Activated CD8-positive, alpha-beta T cell treated with anti-CD3 and anti-CD28 coated beads for 36 hours (primary cell): Measurements from ENCODE around the gene SERPINB1. TPM values are rescaled to one million over a fixed set of nuclear protein-coding genes. Genes with fewer than 3 reads are reported as not detected.

ENCODE experiments used
- ATAC-seq: fragments of 200-7000 bp; cut with Tn5 transposase; one replicate; pipeline ENCODE4 v1.10.0; 2021; ENCODE audit warnings: mild to moderate bottlenecking, moderate library complexity
- CTCF ChIA-PET: fragments of 350-600 bp; sonication (Branson Sonifier 250); formaldehyde crosslinking; loops from one replicate; lab custom pipeline; 2021; ENCODE audit warnings: antibody characterized with exemption; lab: Charles Lee
- POLR2A ChIA-PET: fragments of 350-600 bp; sonication (Branson Sonifier 250); formaldehyde crosslinking; loops from one replicate; lab custom pipeline; 2021; ENCODE audit warnings: antibody characterized with exemption; lab: Charles Lee
- DNase-seq: peaks from one replicate; pipeline ENCODE4 v3.0.0-alpha.2; 2020
- H3K27ac Mint-ChIP-seq: one replicate; pipeline ENCODE4 v1.8.0; 2021; ENCODE audit warnings: mild to moderate bottlenecking, mixed read lengths
- H3K27me3 Mint-ChIP-seq: one replicate; pipeline ENCODE4 v1.8.0; 2021; ENCODE audit warnings: mixed read lengths
- H3K36me3 Mint-ChIP-seq: one replicate; pipeline ENCODE4 v1.8.0; 2021; ENCODE audit warnings: low read depth, mixed read lengths
- H3K4me1 Mint-ChIP-seq: one replicate; pipeline ENCODE4 v1.8.0; 2021; ENCODE audit warnings: low read depth, mixed read lengths
- H3K4me3 Mint-ChIP-seq: one replicate; pipeline ENCODE4 v1.8.0; 2021; ENCODE audit warnings: mild to moderate bottlenecking, moderate library complexity, mixed read lengths
- H3K9me3 Mint-ChIP-seq: one replicate; pipeline ENCODE4 v1.8.0; 2021; ENCODE audit warnings: mixed read lengths
- intact Hi-C: fragments of 100-400 bp; cut with micrococcal nuclease; formaldehyde crosslinking; loops from one replicate; pipeline ENCODE4 v1.10.0; 2022
- total RNA-seq, 2 experiments: library from RNA; stranded (reverse); gene quantifications; one replicate each; pipeline ENCODE4 v1.2.3, GENCODE V29; 2021
- TF ChIP-seq, protein P1 (sequence below): fragments of 200-600 bp; IDR thresholded peaks from one replicate; pipeline ENCODE4 v1.8.0; 2022; ENCODE audit warnings: antibody characterized with exemption, mild to moderate bottlenecking

SERPINB1 gene
- total RNA-seq, 2 experiments from 2014 or later, result 55.8 to 60.0 TPM

DNA sequence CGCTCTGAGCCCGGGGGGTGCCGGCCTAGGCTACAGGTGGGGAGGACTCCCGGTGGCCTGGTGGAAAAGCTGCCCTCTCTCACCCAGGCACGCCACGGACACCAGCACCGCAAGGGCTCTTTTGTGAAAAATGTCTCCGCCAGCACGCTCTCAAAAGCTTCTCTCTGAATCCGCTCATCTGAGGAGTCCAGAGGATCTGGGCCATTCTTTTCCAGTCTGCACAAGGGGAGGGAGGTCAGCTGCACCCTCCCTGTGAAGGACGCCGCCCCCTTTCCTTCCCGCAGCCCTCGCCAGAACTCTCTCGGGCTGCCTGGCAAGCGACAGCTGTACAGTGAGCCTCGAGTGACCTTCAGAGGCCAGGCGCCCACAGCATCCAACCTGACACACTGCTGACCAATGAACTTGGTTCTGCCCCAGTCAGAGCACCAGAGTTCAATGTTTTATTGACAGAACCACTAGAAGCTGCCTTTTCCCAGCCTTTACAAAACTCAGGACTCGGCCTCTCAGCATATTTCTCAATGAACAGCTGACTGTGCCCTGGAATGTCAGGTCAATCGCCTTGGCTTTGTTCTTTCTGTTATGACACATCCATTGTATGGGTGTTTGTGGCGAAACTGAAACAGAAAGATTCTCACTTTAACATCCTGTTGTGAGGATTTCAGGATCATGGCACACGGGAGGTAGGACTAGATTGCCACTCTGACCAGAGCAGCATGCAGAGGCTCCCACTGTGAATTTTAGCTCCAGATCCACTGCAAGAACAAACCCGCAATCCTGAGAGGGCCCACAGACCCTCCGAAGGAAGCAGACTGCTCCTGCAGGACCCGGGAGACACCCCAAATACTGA lies 34.8 kb upstream of the SERPINB1 start:
- DNase-seq (peak; percentile 50), ATAC-seq (peak; percentile 29)
- Mint-ChIP-seq H3K36me3 (peaks cover 19% of the 10 kb centered on the region), H3K27me3 (no peaks in the 10 kb centered on the region), H3K4me1 (peaks cover 81% of the 10 kb centered on the region), H3K9me3 (peaks cover 12% of the 10 kb centered on the region), H3K4me3 (peak overlapping the region; percentile 69), H3K27ac (peak overlapping the region; percentile 91)
- ChIA-PET POLR2A (interaction anchor here (0.6 to 3.6 kb wide), 10 partner anchors 8 to 103 kb away, joined by 3 to 23 read pairs (median 5); partner anchors contain the start of gene SERPINB9), CTCF (interaction anchor here (0.8 to 3.3 kb wide), 8 partner anchors 10 to 58 kb away, joined by 3 to 21 read pairs (median 4); no protein-coding TSS in a partner anchor)
- TF ChIP-seq, protein P1, sequence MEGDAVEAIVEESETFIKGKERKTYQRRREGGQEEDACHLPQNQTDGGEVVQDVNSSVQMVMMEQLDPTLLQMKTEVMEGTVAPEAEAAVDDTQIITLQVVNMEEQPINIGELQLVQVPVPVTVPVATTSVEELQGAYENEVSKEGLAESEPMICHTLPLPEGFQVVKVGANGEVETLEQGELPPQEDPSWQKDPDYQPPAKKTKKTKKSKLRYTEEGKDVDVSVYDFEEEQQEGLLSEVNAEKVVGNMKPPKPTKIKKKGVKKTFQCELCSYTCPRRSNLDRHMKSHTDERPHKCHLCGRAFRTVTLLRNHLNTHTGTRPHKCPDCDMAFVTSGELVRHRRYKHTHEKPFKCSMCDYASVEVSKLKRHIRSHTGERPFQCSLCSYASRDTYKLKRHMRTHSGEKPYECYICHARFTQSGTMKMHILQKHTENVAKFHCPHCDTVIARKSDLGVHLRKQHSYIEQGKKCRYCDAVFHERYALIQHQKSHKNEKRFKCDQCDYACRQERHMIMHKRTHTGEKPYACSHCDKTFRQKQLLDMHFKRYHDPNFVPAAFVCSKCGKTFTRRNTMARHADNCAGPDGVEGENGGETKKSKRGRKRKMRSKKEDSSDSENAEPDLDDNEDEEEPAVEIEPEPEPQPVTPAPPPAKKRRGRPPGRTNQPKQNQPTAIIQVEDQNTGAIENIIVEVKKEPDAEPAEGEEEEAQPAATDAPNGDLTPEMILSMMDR, result no peak
- intact Hi-C loops, result no loop called here

DNA sequence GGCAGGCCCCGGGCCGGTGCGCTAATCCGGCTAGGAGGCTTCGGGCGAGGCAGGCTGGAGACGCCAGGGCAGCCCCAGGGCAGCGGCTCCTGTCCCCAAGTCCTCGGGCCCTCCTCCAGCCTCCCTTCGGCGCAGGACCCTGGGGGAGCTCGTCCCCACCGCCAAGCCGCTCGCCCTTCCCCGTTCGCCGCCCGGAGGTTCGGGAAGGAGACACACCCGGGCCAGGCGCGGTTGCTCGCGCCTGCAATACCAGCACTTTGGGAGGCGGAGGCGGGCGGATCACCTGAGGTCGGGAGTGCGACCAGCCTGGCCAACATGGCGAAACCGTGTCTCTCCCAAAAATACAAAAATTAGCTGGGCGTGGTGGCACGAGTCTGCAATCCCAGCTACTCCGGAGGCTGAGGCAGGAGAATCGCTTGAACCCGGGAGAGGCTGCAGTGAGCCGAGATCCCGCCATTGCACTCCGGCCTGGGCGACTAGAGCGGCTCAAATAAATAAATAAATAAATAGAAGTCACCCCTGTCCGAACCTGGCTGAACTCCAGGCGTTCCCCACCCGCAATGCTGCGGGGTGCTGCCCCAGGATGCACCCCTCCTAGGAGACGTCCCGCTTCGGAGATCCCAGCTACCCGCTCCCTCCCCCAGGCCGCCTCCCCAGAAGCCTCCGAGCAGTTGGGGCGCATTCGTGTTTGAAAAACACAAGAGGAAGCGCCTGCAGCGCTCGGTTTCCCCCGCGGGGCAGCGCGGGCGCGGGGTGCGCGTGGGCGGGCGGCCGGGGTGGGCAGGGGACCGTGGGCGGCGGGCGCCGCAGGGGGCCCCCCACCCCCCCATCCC lies 33.9 kb upstream of the SERPINB1 start:
- ATAC-seq (peak; percentile 41), DNase-seq (peak; percentile 61)
- intact Hi-C loops, result no loop called here
- H3K9me3 Mint-ChIP-seq, result peaks cover 5% of the 10 kb centered on the region
- peaks cover 15% of the 10 kb centered on the region for H3K36me3 Mint-ChIP-seq
- peaks cover 75% of the 10 kb centered on the region for H3K4me1 Mint-ChIP-seq
- ChIA-PET CTCF (interaction anchor here (0.8 to 2.2 kb wide), 6 partner anchors 11 to 59 kb away, joined by 3 to 7 read pairs (median 3); no protein-coding TSS in a partner anchor), POLR2A (interaction anchor here (0.6 to 1.8 kb wide), 3 partner anchors 12 to 91 kb away, joined by 3 to 6 read pairs (median 5); no protein-coding TSS in a partner anchor)
- no peaks in the 10 kb centered on the region for H3K27me3 Mint-ChIP-seq
- H3K4me3 Mint-ChIP-seq, result peak overlapping the region; percentile 75
- H3K27ac Mint-ChIP-seq, result peak overlapping the region; percentile 84
- TF ChIP-seq, protein P1, result no peak

DNA sequence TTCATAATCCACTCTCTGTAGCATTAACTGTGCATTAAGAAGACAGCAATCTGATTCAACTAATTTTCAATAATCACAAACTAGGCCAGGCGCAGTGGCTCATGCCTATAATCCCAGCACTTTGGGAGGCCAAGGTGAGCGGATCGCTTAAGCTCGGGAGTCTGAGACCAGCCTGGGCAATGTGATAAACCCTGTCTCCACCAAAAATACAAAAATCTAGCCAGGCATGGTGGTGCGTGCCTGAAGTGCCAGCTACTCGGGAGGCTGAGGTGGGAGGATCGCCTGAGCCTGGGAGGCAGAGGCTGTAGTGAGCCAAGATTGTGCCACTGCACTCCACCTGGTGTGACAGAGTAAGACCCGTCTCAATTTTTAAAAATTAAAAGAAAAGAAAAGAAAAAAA lies 32.0 kb upstream of the SERPINB1 start:
- no peak overlapping the region for H3K4me3 Mint-ChIP-seq
- DNase-seq (no peak), ATAC-seq (no peak)
- no peak overlapping the region for H3K27ac Mint-ChIP-seq
- TF ChIP-seq, protein P1, result no peak
- CTCF ChIA-PET, result no interaction called here
- POLR2A ChIA-PET, result no interaction called here
- H3K36me3 Mint-ChIP-seq, result peaks cover 8% of the 10 kb centered on the region
- H3K27me3 Mint-ChIP-seq, result no peaks in the 10 kb centered on the region
- peaks cover 68% of the 10 kb centered on the region for H3K4me1 Mint-ChIP-seq
- intact Hi-C loops, result no loop called here
- peaks cover 10% of the 10 kb centered on the region for H3K9me3 Mint-ChIP-seq

DNA sequence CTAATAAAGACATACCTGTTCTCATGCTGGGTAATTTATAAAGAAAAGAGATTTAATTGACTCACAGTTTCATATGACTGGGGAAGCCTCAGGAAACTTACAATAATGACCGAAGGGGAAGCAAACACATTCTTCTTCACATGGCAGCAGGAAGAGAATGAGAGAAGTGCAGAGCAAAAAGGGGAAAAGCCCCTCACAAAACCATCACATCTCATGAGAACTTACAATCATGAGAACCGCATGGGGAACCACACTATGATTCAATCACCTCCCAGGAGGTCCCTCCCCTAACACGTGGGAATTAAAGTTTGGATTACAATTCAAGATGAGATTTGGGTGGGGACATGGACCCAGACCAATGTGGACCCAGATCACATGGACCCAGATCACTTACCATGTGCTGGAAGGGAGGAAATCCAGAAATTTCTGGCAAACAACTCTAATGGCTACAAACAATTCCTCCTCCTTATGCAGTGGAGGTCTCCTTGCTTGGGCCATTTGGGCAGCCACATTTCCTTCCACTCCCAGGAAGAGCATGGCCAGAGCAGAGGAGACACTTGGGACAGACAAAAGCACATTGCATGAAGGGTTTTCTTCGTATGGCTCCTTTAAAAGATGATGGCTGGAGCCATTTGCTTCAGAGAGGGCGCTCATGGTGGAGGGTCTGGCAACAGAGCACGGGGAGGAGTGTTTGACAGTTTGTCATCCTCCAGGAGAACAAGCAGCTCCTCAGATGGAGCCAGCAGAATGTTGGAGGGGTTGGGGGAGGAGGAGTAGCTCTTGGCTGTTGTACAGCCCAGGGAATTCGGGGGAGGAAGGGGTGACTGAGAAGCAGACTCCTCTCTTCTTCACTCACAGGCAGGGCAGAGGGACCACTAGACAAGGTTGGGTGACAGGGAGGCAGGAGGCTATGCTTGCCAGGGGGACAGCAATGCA lies 31.0 kb upstream of the SERPINB1 start:
- H3K4me3 Mint-ChIP-seq, result no peak overlapping the region
- peaks cover 63% of the 10 kb centered on the region for H3K4me1 Mint-ChIP-seq
- H3K9me3 Mint-ChIP-seq, result peaks cover 10% of the 10 kb centered on the region
- TF ChIP-seq, protein P1, result no peak
- H3K36me3 Mint-ChIP-seq, result peaks cover 8% of the 10 kb centered on the region
- POLR2A ChIA-PET, result interaction anchor here (1.3 to 1.8 kb wide), 3 partner anchors 9 to 23 kb away, joined by 3 to 8 read pairs (median 4); no protein-coding TSS in a partner anchor
- no peaks in the 10 kb centered on the region for H3K27me3 Mint-ChIP-seq
- DNase-seq (no peak), ATAC-seq (no peak)
- H3K27ac Mint-ChIP-seq, result peak overlapping the region; percentile 18
- intact Hi-C loops, result no loop called here
- CTCF ChIA-PET, result interaction anchor here (1.8 kb wide), 1 partner anchor 27 kb away, joined by 9 read pairs; no protein-coding TSS in a partner anchor
